NCI-H2107 treated with DMSO at 0.1 percent for 48 hours (cell line): ENCODE data around the gene PPP1R12B.
A peak's percentile ranks its signal among the peaks of the same experiment; 100 is the strongest.
"Not testable (repeated sequence)": the region's sequence is repeated elsewhere in the genome, so short reads cannot be mapped to it uniquely, and the experiment has no call there.

ENCODE experiments used
- DNase-seq: peaks from one replicate; lab custom pipeline; 2025; ENCODE audit not compliant: unreplicated experiment; lab: John Stamatoyannopoulos, UW

The PPP1R12B gene

DNA sequence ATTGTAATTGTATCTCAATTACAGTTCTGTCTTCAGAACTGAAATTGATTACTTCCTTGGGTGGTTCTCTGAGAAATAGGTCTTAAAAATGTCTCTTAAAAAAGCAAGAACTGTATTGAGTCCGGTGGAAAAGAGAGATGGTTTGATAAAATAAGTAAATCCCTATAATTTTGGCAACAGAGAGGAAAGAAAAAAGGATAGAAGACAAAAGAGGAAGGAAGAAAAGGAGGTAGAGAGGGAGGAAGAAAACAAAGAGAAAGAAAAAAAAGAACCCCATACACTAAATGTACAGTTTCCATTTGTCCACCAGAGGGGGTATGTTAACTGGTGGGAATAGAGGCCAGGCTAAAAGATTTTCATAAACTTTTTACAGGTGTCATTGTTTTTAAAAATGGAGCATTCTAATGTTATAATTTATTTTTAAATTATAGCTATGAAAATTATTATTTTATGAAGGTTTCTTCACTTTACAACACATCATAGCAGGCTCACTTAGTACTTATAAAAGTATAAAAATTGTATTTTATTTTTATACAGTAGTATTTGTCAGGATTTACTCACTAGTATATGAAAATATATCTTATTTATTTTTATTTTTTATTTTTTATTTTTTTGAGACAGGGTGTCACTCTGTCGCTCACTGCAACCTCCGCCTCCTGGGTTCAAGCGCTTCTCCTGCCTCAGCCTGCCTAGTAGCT is 4.7 kb upstream of the PPP1R12B start:
- DNase-seq, result peak; percentile 89

DNA sequence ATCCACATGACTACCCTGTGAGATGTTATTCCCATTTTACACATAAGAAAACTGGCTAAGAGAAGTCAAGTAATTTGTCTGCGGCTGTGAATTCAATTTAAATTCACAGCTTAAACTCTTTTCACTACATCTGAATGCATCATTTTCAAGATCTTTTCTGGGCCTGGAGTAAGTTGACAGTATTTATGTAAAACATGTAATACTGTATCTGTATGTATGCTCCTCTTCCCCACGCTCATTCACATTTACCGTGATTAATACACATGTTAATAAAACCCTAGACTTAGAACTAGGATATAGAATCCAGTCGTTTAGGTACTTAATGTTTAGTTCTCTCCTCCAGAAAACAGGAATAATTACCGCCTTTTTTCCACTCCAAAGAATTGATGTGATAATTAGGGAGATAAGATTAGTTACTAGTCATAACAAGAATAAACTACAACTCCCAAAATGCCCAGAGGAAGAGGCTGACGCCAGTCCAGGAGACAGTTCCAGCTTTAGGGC is 442 bp upstream of the PPP1R12B start:
- DNase-seq, result no peak

DNA sequence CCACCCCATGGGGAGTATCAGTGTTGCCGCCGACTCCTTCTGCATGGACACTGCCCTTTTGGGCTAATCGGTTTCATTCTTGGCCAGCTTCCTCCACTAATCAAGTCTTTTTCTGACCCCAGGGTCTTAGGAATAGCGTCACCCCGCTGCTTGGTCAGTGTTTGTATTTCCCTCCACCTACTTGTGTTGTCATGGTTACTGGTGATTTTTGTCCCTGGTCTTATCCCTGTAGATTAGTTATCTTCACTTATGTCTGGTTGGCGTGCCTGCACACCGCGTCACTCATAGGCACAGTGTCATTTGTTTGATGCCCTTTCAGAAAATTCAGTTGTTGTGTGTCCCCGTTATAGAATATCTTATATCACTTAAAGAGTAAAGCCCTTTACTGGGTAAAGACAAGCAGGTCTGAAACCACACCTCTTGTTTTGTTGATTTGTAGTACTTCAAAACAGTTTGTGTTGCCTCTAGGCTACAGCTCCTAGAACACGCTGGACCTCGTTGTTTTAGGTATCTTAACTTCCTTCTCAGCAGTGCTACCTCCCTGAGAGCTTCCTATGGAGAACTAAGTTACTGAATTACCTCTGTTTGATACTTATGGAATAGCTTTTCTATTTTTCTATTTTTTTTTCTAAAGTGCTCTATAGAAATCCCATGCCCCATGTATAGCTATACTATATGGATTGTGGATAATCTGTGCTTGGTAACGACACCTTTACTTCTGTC is 868 bp downstream of the PPP1R12B start:
- peak; percentile 32 for DNase-seq

DNA sequence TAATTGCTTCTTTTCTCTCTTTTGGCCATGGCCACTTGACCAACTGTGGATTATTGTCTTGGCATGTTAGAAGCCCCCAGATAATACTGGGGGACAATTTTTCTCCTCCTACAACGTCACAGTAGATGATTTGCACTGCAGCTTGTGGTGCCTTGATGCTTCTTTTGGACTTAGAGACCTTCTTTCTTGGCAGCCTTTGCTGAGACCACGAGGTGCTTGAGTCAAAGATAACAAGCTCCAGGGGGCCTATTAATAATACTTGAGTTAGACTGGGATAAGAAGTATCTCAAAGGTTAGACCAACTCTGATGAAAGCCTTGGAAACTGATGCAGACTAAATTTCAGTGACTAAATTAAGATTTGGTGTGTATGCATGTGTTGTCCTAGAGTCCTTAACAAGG is 3.2 kb downstream of the PPP1R12B start:
- DNase-seq, result no peak

DNA sequence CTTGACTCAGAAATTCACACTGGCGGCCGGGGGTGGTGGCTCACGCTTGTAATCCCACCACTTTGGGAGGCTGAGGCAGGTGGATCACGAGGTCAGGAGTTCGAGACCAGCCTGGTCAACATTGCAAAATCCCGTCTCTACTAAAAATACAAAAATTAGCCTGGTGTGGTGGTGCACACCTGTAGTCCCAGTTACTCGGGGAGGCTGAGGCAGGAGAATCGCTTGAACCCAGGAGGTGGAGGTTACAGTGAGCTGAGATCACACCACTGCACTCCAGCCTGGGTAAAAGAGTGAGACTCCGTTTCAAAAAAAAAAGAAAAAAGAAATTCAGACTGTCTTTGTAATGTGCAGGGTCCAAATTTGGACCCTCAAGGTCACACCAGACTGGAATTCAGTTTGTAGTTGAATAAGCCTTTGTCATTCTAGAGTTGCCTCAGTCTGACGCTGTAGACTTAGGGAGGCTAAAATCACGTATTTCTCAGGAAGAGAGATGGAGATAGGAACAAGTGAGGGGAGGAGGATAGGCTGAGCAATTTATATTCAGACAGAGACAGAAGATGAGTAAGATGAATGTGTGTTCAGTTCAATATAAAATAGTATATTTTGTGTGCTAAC is 4.2 kb downstream of the PPP1R12B start:
- DNase-seq, result not testable (repeated sequence)

DNA sequence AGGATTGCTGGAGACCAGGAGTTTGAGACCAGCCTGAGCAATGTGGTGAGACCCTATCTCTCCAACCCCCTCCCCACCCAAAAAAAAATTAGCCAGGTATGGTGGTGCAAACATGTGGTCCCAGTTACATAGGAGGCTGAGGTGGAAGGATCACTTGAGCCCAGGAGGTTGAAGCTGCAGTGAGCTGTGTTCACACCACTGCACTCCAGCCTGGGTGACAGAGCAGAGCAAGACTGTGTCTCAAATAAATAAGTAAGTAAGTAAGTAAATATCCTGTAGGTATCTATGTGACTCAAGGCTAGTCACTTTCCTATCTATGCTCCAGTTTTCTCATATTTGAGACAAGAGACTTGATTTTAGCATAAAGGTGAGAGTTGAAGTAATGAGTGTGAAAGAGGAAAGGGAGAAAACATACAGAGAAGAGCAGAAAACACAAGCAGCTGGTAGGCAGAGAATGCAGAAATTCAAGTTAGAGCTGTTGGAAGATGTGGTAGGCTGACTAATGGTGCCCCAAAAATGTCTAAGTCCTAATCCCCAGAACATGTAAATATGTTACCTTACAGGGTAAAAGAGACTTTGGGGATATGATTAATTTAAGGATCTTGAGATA is 7.5 kb downstream of the PPP1R12B start:
- no peak for DNase-seq

DNA sequence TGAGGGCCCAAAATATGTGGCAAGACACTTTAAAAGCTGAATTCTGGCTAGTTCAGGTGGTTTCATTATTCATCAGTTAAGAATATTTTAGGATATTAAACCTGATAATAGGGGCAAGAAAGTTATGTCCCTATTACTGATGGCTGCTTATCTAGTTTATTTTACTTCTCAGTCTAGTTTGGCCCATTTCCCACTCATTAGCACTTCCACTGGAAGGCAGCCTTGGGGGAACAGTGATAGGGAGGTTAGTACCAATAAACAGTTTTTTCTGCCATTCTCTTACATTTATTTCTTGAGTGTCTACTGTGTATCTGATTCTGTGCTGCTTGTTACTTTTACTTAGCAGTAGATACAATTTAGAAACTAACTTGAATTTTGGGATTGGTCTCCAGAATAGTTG is 9.0 kb downstream of the PPP1R12B start:
- no peak for DNase-seq

DNA sequence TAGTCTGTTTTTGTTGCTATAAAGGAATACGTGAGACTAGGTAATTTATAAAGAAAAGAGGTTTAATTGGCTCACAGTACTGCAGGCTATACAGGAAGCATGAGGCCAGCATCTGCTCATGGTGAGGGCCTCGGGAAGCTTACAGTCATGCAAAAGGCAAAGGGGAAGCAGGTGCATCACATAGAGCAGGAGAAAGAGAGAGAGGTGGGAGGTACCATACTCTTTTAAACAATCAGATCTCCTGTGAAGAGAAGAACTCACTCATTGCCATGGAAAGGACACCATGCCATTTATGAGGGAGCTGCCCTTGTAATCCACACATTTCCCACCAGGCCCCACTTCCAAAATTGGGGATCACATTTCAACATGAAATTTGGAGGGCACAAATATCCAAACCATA is 12.7 kb downstream of the PPP1R12B start:
- no peak for DNase-seq

DNA sequence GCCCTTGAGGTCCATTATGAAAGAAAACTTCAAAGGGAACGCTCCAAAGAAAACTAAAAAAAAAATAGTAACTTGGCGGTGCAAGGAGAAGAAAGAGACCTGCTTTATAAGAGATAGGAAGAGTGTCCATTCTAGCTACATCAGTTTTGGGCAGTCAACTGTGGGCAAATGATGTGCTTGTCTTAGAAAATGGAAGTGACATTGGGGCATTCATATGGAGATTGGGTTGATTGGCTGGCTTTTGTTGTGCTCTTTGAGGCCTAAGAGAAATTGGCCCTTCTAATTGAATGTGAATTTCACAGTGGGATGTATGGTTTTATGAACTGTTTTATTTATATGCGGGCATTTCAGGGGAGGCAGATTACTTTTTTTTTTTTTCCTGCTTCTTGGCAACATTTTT is 13.2 kb downstream of the PPP1R12B start:
- no peak for DNase-seq

DNA sequence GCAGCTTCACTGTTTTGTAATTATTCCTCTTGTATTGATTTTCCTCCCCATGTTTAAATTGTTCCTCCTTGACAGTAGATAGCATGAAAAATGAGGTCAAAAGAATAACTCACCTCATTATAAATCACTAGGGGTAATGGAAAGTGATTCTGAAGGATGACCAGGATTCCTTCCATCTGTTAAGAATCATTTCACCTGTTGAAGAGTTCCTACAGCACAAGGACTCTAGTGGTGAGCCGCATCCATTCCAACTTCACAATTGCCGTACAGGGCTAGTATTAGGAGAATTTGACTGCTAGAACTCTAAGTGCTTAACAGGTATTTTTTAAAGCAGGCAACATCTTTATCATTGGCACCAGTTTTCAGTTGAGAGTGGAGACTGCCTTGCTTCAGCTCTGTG is 13.7 kb downstream of the PPP1R12B start:
- DNase-seq, result no peak

DNA sequence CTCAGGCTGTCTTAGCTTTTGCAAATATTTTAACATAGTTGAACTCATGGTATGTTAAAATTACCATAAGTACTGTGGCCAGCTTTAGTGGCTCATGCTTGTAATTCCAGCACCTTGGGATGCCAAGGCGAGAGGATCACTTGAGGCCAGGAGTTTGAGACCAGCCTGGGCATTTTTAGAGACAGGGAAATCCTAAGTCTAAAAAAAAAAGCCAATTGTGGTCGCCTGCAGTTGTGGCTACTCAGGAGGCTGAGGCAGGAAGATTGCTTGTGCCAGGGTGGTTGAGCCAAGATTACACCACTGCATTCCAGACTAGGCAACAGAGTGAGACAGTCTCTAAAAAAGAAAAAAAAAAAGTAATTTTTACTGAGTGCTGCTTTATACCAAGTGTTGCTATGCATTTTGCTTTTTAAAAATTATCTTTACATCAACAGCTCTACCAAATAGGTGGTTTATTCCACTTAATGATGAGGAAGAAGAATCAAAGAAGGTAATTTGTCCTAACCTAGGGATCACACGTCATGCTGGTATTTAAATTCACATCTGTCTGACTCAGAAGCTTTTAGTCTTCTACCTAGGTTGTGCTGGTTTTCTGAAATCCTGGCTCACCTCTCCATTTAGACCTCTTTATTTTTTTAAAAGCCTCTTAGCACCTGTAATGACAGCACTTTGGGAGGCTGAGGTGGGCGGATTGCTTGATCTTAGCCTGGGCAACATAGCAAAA is 16.8 kb downstream of the PPP1R12B start:
- no peak for DNase-seq

DNA sequence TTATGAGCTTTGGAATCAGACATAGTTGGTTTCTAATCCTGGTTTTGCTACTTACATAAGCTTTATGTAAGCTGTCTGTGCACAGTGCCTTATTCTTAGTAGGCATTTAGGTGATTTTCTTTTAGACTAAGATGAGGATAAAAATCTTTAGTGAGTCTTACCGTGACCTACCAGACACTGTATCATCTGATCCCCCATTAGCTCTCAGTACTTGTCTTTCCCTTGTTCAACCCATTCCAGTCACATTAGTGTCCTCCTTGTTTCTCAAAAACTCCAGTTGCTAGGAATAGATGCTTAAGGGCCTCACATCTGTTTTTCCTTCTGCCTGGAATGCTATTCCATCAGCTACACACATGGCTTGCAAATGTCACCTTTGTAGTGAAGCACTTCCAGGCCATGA is 18.8 kb downstream of the PPP1R12B start:
- no peak for DNase-seq

DNA sequence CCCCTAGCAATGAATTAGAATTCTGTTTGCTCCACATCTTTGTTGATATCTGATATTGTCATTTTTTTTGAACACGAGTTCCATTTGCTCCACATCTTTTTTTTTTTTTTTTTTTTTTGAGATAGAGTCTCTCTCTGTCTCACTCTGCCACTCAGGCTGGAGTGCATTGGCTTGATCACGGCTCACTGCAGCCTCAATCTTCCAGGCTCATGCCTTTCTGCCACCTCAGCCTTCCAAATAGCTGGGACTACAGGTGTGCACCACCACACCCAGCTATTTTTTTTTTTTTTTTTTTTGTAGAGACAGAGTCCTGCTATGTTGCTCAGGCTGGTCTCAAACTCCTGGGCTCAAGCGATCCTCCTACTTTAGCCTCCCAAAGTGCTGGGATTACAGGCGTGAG is 22.4 kb downstream of the PPP1R12B start:
- not testable (repeated sequence) for DNase-seq

DNA sequence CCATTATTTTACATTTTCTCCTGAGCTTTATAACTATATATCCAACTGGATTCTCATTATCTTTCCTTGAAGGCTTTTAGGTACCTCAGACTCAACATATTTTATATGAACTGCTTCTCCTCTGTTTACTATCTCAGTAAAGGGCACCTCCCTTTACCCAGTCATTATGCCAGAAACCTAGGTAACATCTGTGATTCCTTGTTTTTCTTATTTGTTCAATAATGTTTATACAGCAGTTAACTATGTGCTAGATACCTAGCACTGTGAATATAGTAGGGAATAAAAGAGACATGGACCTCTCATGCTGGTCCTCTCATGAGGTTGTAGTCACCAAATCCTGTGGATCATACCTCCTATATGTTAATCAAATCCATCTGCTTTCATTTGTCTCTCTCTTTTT is 25.6 kb downstream of the PPP1R12B start:
- DNase-seq, result no peak

DNA sequence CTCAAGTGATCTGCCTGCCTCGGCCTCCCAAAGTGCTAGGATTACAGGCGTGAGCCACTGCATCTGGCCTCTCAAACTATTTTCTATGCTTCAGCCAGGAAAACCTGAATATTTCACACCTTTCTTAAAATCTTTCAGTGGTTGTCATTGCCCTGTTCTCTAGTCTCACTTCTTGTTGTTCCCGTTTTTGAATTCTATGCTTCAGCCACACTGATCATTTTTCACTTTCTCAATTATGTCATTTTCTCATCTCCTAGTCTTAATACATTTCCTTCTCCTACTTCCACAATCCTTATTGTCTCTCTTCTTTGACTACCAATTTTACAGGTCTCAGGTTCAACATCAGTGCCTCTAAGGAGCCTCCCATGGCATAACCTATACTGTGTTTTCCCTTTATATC is 26.7 kb downstream of the PPP1R12B start:
- DNase-seq, result not testable (repeated sequence)

DNA sequence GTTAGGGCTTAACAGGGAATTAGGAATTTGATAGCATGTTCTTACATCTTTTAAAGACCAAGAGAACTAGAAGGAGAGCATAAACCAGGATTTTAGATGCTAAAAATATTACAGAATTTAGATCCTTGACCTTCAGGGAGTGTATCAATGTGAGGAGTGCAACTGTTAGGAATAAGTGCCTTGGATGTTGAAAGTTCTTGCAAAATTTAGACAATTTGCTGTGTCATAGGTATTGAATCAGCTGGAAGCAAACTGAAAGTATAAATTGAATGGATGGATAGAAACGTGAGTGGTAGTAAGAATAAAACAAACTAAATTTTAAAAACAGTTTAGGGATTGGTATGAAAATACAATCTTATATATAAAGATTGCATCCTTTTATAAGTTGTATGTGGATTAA is 27.7 kb downstream of the PPP1R12B start:
- no peak for DNase-seq

DNA sequence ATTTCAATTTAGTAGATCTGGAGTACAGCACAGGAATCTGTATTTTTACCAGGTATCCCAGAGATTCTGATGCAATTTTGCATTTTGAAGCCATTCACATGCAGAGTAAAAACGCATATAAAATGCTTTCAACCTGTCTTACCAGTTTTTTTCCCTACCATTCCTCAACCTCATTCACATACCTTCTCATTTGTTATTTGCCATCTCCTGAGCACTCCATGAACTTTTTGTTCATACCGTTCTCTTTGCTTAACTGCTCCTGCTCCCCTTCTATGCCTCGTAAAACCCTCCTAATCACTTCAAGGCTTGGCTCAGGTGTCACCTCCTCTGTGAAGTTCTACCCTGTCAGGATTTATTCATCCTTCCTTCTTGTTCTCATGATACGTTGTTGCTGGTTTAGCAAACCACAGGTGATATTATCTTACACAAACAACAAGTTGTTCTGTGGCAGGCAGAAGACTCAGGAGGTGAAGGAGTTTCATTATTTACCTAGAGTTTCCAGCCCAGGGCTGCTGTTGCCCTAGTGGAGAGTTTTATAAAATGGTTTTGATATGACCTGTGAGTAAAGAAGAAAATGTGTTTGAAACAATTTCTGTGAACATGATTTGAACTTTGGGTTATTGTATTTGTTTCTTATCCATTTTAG is 31.5 kb downstream of the PPP1R12B start:
- DNase-seq, result not testable (repeated sequence)

DNA sequence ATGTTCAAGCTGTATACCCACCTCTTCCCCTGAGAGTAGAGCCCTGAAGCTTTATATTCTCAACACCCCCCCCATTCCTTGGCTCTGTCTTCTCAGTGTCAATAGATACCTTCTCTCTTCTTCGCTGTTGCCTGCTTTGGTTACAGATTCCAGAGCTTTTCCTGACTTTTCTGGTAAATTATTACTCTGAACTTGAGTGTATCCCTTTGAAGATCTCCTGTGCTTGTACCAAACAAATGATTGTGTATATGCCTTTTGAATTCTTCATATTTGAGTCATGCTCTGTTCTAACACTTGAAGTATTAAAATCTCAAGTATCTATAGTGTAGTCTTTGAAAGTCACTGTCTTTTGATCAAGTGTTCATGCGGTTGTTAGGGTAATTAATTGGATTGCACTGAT is 32.0 kb downstream of the PPP1R12B start:
- DNase-seq, result not testable (repeated sequence)

DNA sequence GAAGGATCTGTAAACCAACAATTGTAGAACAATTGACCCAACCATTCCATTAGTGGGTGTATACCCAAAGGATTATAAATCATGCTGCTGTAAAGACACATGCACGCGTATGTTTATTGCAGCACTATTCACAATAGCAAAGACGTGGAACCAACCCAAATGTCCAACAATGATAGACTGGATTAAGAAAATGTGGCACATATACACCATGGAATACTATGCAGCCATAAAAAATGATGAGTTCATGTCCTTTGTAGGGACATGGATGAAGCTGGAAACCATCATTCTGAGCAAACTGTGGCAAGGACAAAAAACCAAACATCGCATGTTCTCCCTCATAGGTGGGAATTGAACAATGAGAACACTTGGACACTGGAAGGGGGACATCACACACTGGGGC is 33.4 kb downstream of the PPP1R12B start:
- DNase-seq, result not testable (repeated sequence)

DNA sequence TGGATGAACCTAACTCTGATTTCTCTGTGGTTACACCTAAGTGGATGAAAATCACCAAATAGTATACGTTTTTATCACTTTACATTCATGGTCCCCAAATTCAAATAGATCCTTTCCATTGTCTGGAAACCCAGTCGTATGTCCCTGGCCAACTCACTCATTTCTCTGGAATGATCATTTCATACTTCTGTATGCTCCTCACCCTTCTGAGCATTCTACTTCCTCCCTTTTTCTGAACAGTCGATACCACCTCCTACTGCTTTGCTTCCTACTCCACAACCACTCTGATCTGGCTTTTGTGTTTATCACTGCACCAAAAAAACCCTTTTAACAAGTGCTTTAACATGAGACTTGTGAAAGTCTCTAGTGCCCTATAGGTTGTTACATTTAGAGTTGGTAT is 47.3 kb downstream of the PPP1R12B start:
- not testable (repeated sequence) for DNase-seq

DNA sequence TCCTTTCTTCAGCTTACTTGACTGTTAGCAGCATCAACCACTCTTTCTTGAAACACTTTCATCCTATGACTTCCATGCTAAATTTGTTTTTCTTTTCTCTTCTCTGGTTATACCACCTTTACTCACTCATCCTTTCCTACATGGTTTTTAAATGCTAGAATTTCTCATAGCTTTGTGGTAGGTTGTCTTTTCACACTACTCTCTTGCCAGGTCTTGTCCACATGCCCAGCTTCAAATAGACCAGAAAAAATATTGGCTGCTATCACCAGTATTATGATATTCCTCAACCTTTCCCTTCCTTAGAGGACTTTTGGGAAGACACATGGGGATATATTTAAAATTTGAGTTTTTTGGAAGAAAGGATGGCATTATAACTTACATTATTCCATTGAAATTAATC is 48.8 kb downstream of the PPP1R12B start:
- no peak for DNase-seq
